Measurements from ENCODE around the gene TMEM151B.

- TF ChIP-seq CTCF (conservative IDR thresholded peaks at IDR 0.05; ENCODE audit: low read depth, low read length) (no peak), SMC3 (IDR thresholded peaks at IDR 0.05; ENCODE audit: low read depth, low read length) (no peak)
Measured at GRCh38 chr6:44243345-44243744, 26.9 kb upstream of the TMEM151B start.
